ENCODE data around the gene GPR34.
"Not testable (repeated sequence)": the region's sequence is repeated elsewhere in the genome, so short reads cannot be mapped to it uniquely, and the experiment has no call there.

GPR34 gene

GRCh38 chrX:41718481-41719235 is 29.9 kb downstream of the GPR34 start:
- 0 out of 2 replicates have a peak overlapping the region, but pooled peaks have one; percentile 6 for H3K27ac ChIP-seq (ENCODE audit: low read depth, low read length)
- no peak overlapping the region for H3K9ac ChIP-seq (ENCODE audit: low read length)
- TF ChIP-seq EZH2phosphoT487 (conservative IDR thresholded peaks at IDR 0.05; ENCODE audit: low read length): no peak
- TF ChIP-seq, protein P1, sequence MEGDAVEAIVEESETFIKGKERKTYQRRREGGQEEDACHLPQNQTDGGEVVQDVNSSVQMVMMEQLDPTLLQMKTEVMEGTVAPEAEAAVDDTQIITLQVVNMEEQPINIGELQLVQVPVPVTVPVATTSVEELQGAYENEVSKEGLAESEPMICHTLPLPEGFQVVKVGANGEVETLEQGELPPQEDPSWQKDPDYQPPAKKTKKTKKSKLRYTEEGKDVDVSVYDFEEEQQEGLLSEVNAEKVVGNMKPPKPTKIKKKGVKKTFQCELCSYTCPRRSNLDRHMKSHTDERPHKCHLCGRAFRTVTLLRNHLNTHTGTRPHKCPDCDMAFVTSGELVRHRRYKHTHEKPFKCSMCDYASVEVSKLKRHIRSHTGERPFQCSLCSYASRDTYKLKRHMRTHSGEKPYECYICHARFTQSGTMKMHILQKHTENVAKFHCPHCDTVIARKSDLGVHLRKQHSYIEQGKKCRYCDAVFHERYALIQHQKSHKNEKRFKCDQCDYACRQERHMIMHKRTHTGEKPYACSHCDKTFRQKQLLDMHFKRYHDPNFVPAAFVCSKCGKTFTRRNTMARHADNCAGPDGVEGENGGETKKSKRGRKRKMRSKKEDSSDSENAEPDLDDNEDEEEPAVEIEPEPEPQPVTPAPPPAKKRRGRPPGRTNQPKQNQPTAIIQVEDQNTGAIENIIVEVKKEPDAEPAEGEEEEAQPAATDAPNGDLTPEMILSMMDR (IDR thresholded peaks at IDR 0.05; ENCODE audit: insufficient read depth, low read length, poor library complexity, severe bottlenecking): no peak
- H3K79me2 ChIP-seq (ENCODE audit: insufficient read depth, low read length): no peaks in the 10 kb centered on the region; the same call in 1 of the 2 replicates
- H3K4me2 ChIP-seq (ENCODE audit: low read depth, low read length, poor library complexity, severe bottlenecking): no peak overlapping the region
- H3F3A ChIP-seq (ENCODE audit: insufficient read depth): no peaks in the 10 kb centered on the region
- H4K20me1 ChIP-seq (ENCODE audit: low read depth, low read length): no peaks in the 10 kb centered on the region
- no peaks in the 10 kb centered on the region; the same call in 1 of the 2 replicates for H3K9me3 ChIP-seq (ENCODE audit: insufficient read depth, low read length)
- no peaks in the 10 kb centered on the region for H3K27me3 ChIP-seq (ENCODE audit: low read length)
- H2AFZ ChIP-seq (ENCODE audit: low read depth, low read length, severe bottlenecking): no peak overlapping the region
- H3K4me3 ChIP-seq (ENCODE audit: insufficient read depth, low read length, poor library complexity, severe bottlenecking): no peak overlapping the region
- no peaks in the 10 kb centered on the region for H3K9me2 ChIP-seq (replicated peaks; ENCODE audit: insufficient read depth, low read length)
- no peaks in the 10 kb centered on the region for H3K36me3 ChIP-seq (ENCODE audit: low read length)

DNA sequence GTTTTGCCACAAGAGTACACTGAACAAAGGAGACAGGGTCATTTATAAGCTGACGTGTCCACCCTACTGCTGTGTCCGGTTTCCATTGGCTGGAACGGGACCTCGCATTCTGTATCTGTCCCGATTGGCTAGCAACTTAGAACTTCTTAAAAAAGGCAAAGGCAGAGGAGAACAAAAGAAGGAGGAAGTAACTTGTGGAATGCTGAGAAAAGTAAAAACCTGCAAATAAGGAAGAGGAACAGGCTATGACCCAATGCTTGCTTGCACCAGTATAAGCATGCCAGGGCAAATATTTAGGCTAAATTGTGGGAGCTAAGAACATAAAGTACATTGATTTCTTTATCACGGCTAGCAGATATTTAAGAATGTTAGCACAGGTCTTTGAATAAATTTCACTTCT is 30.8 kb downstream of the GPR34 start:
- H2AFZ ChIP-seq (ENCODE audit: low read depth, low read length, severe bottlenecking); H3K9me2 ChIP-seq (replicated peaks; ENCODE audit: insufficient read depth, low read length); H3K9me3 ChIP-seq (ENCODE audit: insufficient read depth, low read length); H4K20me1 ChIP-seq (ENCODE audit: low read depth, low read length); H3K79me2 ChIP-seq (ENCODE audit: insufficient read depth, low read length); H3K36me3 ChIP-seq (ENCODE audit: low read length); H3K27me3 ChIP-seq (ENCODE audit: low read length); H3K4me3 ChIP-seq (ENCODE audit: insufficient read depth, low read length, poor library complexity, severe bottlenecking); H3F3A ChIP-seq (ENCODE audit: insufficient read depth): not testable (repeated sequence)
- Histone ChIP-seq H3K27ac (ENCODE audit: low read depth, low read length) (peak overlapping the region; percentile 96), H3K4me2 (ENCODE audit: low read depth, low read length, poor library complexity, severe bottlenecking) (peak overlapping the region; percentile 51), H3K9ac (ENCODE audit: low read length) (peak overlapping the region; percentile 46; the same call in 1 of the 2 replicates)

DNA sequence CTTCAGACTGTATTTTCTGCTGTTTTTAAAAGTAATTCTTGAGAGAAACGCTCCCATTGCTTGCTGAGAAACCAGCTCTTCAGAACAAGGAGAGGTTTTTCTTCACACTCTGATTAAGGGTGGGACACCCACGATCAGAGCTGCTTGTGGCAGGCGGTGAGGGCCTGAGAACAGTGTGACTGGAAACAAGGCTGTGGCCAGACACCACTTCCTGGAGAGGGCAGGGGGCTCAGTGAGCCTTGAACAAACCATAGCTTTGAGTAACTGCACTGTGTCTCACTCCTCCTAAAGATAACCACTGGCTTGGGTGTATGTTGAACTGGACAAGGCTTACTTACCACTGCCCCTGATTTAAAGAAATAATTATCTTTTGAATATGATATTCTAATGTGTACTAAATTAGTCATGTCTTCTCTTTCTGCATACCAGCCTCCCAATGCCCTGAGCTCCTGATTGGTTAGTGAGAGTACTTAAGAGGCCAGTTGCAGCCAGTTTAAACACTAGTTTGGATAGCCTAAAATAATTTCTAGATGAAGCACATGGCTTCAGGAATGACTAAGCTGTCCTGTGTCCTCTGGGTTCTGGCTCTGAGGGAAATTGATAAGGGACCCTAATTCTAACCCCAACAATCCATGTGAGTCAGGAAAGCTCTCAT is 31.5 kb downstream of the GPR34 start:
- H3K9me2 ChIP-seq (replicated peaks; ENCODE audit: insufficient read depth, low read length): no peaks in the 10 kb centered on the region
- peak overlapping the region; percentile 96 for H3K27ac ChIP-seq (ENCODE audit: low read depth, low read length)

More for the DNA sequence above, 31.5 kb downstream of the GPR34 start:
- H3K4me2 ChIP-seq (ENCODE audit: low read depth, low read length, poor library complexity, severe bottlenecking): peak overlapping the region; percentile 51
- no peak overlapping the region for H2AFZ ChIP-seq (ENCODE audit: low read depth, low read length, severe bottlenecking)
- no peak overlapping the region for H3K4me3 ChIP-seq (ENCODE audit: insufficient read depth, low read length, poor library complexity, severe bottlenecking)
- no peaks in the 10 kb centered on the region for H3K27me3 ChIP-seq (ENCODE audit: low read length)
- H3K79me2 ChIP-seq (ENCODE audit: insufficient read depth, low read length): peaks cover 14% of the 10 kb centered on the region; the same call in 1 of the 2 replicates
- no peaks in the 10 kb centered on the region for H3K36me3 ChIP-seq (ENCODE audit: low read length)
- no peaks in the 10 kb centered on the region for H4K20me1 ChIP-seq (ENCODE audit: low read depth, low read length)
- TF ChIP-seq EZH2phosphoT487 (conservative IDR thresholded peaks at IDR 0.05; ENCODE audit: low read length): no peak
- TF ChIP-seq, protein P1 (IDR thresholded peaks at IDR 0.05; ENCODE audit: insufficient read depth, low read length, poor library complexity, severe bottlenecking): no peak
- H3K9ac ChIP-seq (ENCODE audit: low read length): peak overlapping the region; percentile 46
- H3K9me3 ChIP-seq (ENCODE audit: insufficient read depth, low read length): no peaks in the 10 kb centered on the region; the same call in 1 of the 2 replicates
- peaks cover 14% of the 10 kb centered on the region; the same call in 1 of the 2 replicates for H3F3A ChIP-seq (ENCODE audit: insufficient read depth)

Measured in SU-DHL-6 (cell line).